Activated CD4-positive, alpha-beta T cell treated with anti-CD3 and anti-CD28 coated beads for 36 hours (primary cell): ENCODE measurements around the gene PIGH. TPM values are rescaled to one million over a fixed set of nuclear protein-coding genes. Genes with fewer than 3 reads are reported as not detected.
A peak's percentile ranks its signal among the peaks of the same experiment; 100 is the strongest.
"Not testable (repeated sequence)": the region's sequence is repeated elsewhere in the genome, so short reads cannot be mapped to it uniquely, and the experiment has no call there.

Experiments
- ATAC-seq: fragments of 200-7000 bp; cut with Tn5 transposase; one replicate; pipeline ENCODE4 v1.10.0; 2021; ENCODE audit warnings: mild to moderate bottlenecking, moderate library complexity
- CTCF ChIA-PET: fragments of 350-600 bp; sonication (Branson Sonifier 250); formaldehyde crosslinking; loops from one replicate; lab custom pipeline; 2021; ENCODE audit warnings: antibody characterized with exemption; lab: Charles Lee
- POLR2A ChIA-PET: fragments of 350-600 bp; sonication (Branson Sonifier 250); formaldehyde crosslinking; loops from one replicate; lab custom pipeline; 2021; ENCODE audit warnings: antibody characterized with exemption, inconsistent platforms; lab: Charles Lee
- DNase-seq: peaks from one replicate; pipeline ENCODE4 v3.0.0-alpha.2; 2020
- H3K27ac Mint-ChIP-seq: one replicate; pipeline ENCODE4 v1.8.0; 2021; ENCODE audit warnings: mixed read lengths
- H3K27me3 Mint-ChIP-seq: one replicate; pipeline ENCODE4 v1.8.0; 2021; ENCODE audit warnings: mixed read lengths
- H3K36me3 Mint-ChIP-seq: one replicate; pipeline ENCODE4 v1.8.0; 2021; ENCODE audit warnings: low read depth, mixed read lengths
- H3K4me1 Mint-ChIP-seq: one replicate; pipeline ENCODE4 v1.8.0; 2021; ENCODE audit warnings: mixed read lengths
- H3K4me3 Mint-ChIP-seq: one replicate; pipeline ENCODE4 v1.8.0; 2021; ENCODE audit warnings: mild to moderate bottlenecking, moderate library complexity, mixed read lengths
- H3K9me3 Mint-ChIP-seq: one replicate; pipeline ENCODE4 v1.8.0; 2021; ENCODE audit warnings: low read depth, mixed read lengths
- intact Hi-C, 2 experiments: fragments of 100-400 bp; cut with DNase I in 1 of 2; cut with micrococcal nuclease in 1 of 2; formaldehyde crosslinking; loops; one replicate each; pipeline versions ENCODE4 v1.14.2 to v1.15.1; 2022 to 2024; cut with DNase I, micrococcal nuclease
- total RNA-seq, 2 experiments: library from RNA; stranded (reverse); gene quantifications; one replicate each; pipeline ENCODE4 v1.2.3, GENCODE V29; 2021

PIGH gene
- total RNA-seq, 2 experiments from 2014 or later = 14.9 to 21.4 TPM

- intact Hi-C loops = no loop called here
- H3K27me3 Mint-ChIP-seq = no peaks in the 10 kb centered on the region
- H3K36me3 Mint-ChIP-seq = no peaks in the 10 kb centered on the region
- H3K27ac Mint-ChIP-seq = no peak overlapping the region
- CTCF ChIA-PET = interaction anchor here (6.6 kb wide), 1 partner anchor 18 kb away, joined by 48 read pairs; no protein-coding TSS in a partner anchor
- H3K9me3 Mint-ChIP-seq = no peaks in the 10 kb centered on the region
- no peaks in the 10 kb centered on the region for H3K4me1 Mint-ChIP-seq
- POLR2A ChIA-PET = no interaction called here
- no peak for ATAC-seq
- DNase-seq = no peak
- no peak overlapping the region for H3K4me3 Mint-ChIP-seq
Observed at GRCh38 chr14:67553547-67553946, 46.5 kb downstream of the PIGH start.

GRCh38 chr14:67551940-67552339 lies 48.1 kb downstream of the PIGH start:
- ATAC-seq (no peak), DNase-seq (no peak)
- Mint-ChIP-seq H3K4me3 (no peak overlapping the region), H3K36me3 (no peaks in the 10 kb centered on the region), H3K9me3 (no peaks in the 10 kb centered on the region), H3K27ac (no peak overlapping the region), H3K4me1 (no peaks in the 10 kb centered on the region), H3K27me3 (no peaks in the 10 kb centered on the region)
- ChIA-PET POLR2A (no interaction called here), CTCF (interaction anchor here (0.7 kb wide), 1 partner anchor 19 kb away, joined by 3 read pairs; no protein-coding TSS in a partner anchor)
- intact Hi-C loops = no loop called here

- Mint-ChIP-seq H3K9me3 (no peaks in the 10 kb centered on the region), H3K27me3 (no peaks in the 10 kb centered on the region)
- CTCF ChIA-PET = interaction anchor here (0.9 kb wide), 1 partner anchor 127 kb away, joined by 3 read pairs; no protein-coding TSS in a partner anchor
Observed at GRCh38 chr14:67551123-67551522, 48.9 kb downstream of the PIGH start.

DNA sequence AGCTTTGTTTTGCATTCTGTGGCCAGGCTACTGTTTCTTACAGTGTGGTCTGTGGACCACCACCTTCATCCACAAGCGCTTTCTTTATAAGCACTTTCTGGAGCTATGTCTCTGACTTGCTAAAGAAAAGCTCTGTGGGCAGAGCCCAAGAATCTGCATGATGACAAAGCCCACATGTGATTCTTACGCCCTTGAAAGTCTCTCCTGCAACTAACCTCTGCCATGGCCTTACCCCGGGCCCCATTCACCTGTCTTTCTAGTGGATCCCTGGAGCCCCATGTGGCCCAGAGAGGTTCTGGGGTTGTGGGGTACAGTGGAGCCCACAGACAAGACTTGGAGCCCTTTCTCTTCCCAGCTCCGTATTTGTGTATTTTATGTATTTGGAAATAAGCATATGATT lies 50.3 kb downstream of the PIGH start:
- Mint-ChIP-seq H3K27me3 (peaks cover 3% of the 10 kb centered on the region), H3K4me3 (no peak overlapping the region), H3K9me3 (no peaks in the 10 kb centered on the region), H3K27ac (no peak overlapping the region), H3K36me3 (no peaks in the 10 kb centered on the region), H3K4me1 (no peaks in the 10 kb centered on the region)
- ChIA-PET POLR2A (no interaction called here), CTCF (interaction anchor here (0.6 to 1.6 kb wide), 4 partner anchors 8 to 154 kb away, joined by 3 to 5 read pairs (median 4); no protein-coding TSS in a partner anchor)
- intact Hi-C loops = no loop called here
- DNase-seq (no peak), ATAC-seq (no peak)

More at GRCh38 chr14:67551123-67551522, 48.9 kb downstream of the PIGH start:
- POLR2A ChIA-PET = no interaction called here
- Mint-ChIP-seq H3K36me3 (no peaks in the 10 kb centered on the region), H3K27ac (no peak overlapping the region), H3K4me1 (no peaks in the 10 kb centered on the region), H3K4me3 (no peak overlapping the region)
- no peak for ATAC-seq
- intact Hi-C loops = no loop called here
- DNase-seq = no peak

GRCh38 chr14:67547224-67547780 lies 52.8 kb downstream of the PIGH start:
- Mint-ChIP-seq H3K27ac (no peak overlapping the region), H3K9me3 (no peaks in the 10 kb centered on the region), H3K4me3 (no peak overlapping the region), H3K27me3 (peaks cover 15% of the 10 kb centered on the region), H3K4me1 (no peaks in the 10 kb centered on the region), H3K36me3 (no peaks in the 10 kb centered on the region)
- ATAC-seq (no peak), DNase-seq (no peak)
- ChIA-PET POLR2A (no interaction called here), CTCF (no interaction called here)
- intact Hi-C loops = no loop called here

GRCh38 chr14:67544590-67544989 lies 55.5 kb downstream of the PIGH start:
- intact Hi-C loops = no loop called here
- ChIA-PET CTCF (interaction anchor here (0.8 kb wide), 1 partner anchor 11 kb away, joined by 3 read pairs; the partner anchor contains the start of gene PLEKHH1), POLR2A (no interaction called here)
- Mint-ChIP-seq H3K9me3 (no peaks in the 10 kb centered on the region), H3K4me1 (peaks cover 8% of the 10 kb centered on the region), H3K36me3 (no peaks in the 10 kb centered on the region), H3K27me3 (peaks cover 24% of the 10 kb centered on the region), H3K27ac (no peak overlapping the region), H3K4me3 (no peak overlapping the region)
- no peak for ATAC-seq
- no peak for DNase-seq

GRCh38 chr14:67542620-67543019 lies 57.4 kb downstream of the PIGH start:
- H3K9me3 Mint-ChIP-seq, H3K36me3 Mint-ChIP-seq, POLR2A ChIA-PET, H3K4me1 Mint-ChIP-seq, H3K27ac Mint-ChIP-seq, H3K4me3 Mint-ChIP-seq, ATAC-seq, intact Hi-C loops, DNase-seq: not testable (repeated sequence)
- CTCF ChIA-PET = interaction anchor here (1.1 to 1.4 kb wide), 5 partner anchors 9 to 115 kb away, joined by 3 to 4 read pairs (median 4); partner anchors contain the start of gene PLEKHH1
- H3K27me3 Mint-ChIP-seq = peaks cover 24% of the 10 kb centered on the region

- DNase-seq = peak; percentile 56
- peak; percentile 74 for ATAC-seq
- CTCF ChIA-PET = interaction anchor here (0.6 to 1.4 kb wide), 8 partner anchors 8 to 131 kb away, joined by 3 to 4 read pairs (median 3); partner anchors contain the start of gene PLEKHH1
Observed at GRCh38 chr14:67541448-67542387, 58.4 kb downstream of the PIGH start.

More at GRCh38 chr14:67541448-67542387, 58.4 kb downstream of the PIGH start:
- Mint-ChIP-seq H3K9me3 (no peaks in the 10 kb centered on the region), H3K27me3 (peaks cover 24% of the 10 kb centered on the region), H3K27ac (peak overlapping the region; percentile 44), H3K36me3 (no peaks in the 10 kb centered on the region), H3K4me3 (peak overlapping the region; percentile 36), H3K4me1 (peaks cover 8% of the 10 kb centered on the region)
- intact Hi-C loops = no loop called here
- POLR2A ChIA-PET = no interaction called here

Other genes with a start within 250 kb of the PIGH start
- gene ATP6V1D, start 240.5 kb downstream of the PIGH start, total RNA-seq = 10 to 100 TPM; 23.3 to 26.7 TPM
- gene EIF2S1, start 239.9 kb downstream of the PIGH start, total RNA-seq = 100 to 1,000 TPM; 212 to 233 TPM
- 1 to 10 TPM; 2.9 to 5.1 TPM for gene PLEK2, start 188.1 kb downstream of the PIGH start, total RNA-seq
- 1 to 10 TPM; 1.3 to 1.5 TPM for gene TMEM229B, start 111.5 kb downstream of the PIGH start, total RNA-seq
- gene PLEKHH1, start 67.0 kb downstream of the PIGH start, total RNA-seq = 1 to 10 TPM; 4.1 to 5.7 TPM
- 10 to 100 TPM; 11.9 TPM for gene ARG2, start 19.7 kb upstream of the PIGH start, total RNA-seq
- 10 to 100 TPM; 42.0 to 58.3 TPM for gene VTI1B, start 74.4 kb upstream of the PIGH start, total RNA-seq
- gene RDH11, start 95.5 kb upstream of the PIGH start, total RNA-seq = 10 to 100 TPM; 72.0 to 75.6 TPM
- not detected for gene RDH12, start 101.6 kb upstream of the PIGH start, total RNA-seq
- gene ZFYVE26, start 216.3 kb upstream of the PIGH start, total RNA-seq = 10 to 100 TPM; 13.0 to 14.2 TPM
- gene RAD51B, start 219.5 kb upstream of the PIGH start, total RNA-seq = 10 to 100 TPM; 26.4 to 39.9 TPM